ENCODE data around the gene FRMD3.

Gene FRMD3

DNA sequence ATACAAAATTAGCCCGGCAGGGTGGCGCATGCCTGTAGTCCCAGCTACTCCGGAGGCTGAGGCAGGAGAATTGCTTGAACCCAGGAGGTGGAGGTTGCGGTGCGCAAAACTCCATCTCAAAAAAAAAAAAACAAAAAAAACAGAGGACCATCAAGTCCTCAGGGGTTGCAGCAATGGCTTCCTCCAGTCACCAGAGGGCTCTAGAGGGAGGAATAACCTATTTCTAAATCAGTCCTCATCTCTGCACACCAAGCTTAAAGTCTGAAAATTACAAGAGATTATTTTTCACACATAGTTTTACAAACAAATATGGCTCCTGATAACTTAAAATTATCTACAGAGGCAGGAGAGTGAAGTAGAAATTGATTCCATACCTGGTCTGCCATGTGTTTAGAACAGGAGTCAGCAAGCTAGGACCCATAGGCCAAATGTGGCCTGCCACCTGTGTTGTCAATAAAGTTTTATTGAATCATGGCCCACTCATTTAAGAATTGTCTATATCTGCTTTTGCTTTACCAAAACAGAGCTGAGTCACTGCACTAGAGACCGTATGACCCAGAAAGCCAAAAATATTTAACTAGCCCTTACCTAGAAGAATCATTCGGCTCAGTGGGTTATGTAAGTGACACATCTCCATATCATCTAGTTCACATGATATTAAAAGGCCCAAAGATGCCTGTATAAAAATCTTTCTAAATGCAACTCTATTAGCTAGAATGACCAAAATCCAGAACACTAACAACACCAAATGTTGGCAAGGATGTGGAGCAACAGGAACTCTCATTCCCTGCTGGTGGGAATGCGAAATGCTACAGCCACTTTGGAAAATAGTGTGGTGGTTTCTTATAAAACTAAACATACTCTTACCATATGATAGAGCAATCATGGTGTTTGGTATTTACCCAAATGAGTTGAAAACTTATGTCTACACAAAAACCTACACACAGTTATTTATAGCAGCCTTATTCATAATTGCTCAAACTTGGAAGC, 207.7 kb downstream of the FRMD3 start:
- DNase-seq (ENCODE audit: low spot score), result no peak

DNA sequence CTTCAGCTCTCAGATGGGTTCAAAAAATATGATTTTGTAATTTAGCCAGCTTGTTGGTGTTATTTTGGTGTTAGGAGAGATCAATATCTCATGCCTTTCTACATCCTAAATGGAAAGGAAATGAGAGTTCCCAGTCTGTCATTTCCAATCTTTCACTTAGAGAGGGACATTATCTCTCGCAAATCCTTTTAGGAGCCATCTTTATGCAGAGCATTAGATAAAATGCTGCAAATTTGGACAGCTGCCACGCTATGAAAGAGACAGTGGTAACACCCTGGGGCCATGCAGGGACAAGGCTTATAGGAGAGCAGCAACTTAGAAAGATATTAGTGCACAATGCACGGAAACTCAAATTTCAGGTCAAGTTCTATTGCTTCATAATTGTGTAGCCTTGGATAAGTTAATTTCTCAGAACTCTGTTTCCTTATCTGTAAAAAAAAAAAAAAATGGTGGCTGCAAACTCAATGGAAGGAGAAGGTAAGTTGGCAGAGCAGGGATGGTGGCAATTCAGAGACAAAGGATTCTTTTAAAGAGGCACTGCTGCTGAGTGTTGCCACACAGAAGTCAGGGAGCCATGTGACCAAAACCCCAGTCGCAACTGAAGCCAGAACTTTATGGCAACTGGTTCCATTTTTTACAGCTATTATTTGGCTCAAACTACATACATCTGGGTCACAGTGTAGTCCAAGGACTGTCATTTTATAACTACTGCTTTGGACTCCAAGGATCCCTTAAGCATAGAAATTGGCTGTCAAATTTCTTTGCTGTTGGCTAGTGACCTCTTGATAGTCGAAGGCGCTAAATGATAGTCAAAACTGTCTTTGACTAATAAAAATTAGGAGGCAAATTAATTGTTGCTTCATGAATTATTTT, 210.2 kb downstream of the FRMD3 start:
- DNase-seq (ENCODE audit: low spot score), result no peak

DNA sequence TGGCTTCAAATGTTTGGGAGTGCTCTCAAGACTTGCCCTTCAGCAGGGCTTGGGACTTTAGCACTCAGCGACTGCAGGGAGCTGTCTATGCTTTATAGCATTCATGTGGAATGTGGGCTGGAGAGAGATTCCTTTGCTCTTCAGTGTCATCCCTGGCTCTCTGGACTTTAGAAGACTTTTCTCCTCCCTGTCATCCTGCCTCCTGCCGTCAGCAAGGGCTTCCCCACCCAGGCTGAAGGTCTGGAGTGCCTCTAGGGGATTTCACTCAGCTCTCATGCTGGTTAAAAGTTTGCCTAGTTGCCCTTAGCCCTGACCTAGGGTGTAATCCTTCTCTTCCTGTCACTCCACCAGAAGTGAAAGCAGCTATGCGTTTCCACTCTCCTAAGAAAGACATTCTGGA, 210.9 kb downstream of the FRMD3 start:
- DNase-seq (ENCODE audit: low spot score), result no peak

DNA sequence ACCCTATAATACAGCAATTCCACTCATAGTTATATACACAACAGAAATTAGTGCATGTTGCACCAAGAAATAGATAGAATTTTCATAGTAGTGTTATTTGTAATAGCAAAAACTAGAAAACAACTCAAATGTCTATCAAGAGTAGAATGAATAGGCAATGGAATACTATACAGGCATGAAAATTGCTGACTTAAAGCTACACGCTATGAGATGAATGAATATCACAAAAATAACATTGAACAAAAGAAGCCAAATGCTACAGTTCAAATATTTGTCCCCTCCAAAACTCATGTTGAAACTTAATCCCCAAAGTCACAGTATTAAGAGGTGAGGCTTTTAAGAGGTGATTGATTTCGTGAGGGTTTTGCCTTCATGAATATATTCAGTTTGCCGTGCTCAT, 215.1 kb downstream of the FRMD3 start:
- DNase-seq (ENCODE audit: low spot score), result no peak

DNA sequence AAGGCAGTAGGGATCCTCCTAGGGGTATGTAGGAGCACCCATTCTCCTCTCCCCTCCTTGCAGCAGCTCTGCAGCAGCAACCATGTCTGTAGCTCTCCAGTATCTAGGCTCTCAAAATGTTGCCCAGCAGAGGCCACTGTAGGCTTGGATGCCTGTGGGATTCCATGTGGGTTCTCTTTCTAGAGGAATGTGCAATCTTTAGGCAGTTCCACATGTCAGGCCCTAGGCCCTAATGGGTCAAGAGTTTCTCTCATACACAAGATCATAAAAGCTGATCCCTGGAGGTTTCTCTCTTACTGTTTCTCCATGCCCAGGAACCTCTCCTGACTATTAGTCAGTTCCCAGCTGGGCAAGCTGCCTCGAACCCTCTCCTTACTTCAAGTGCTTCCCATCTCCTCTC, 215.8 kb downstream of the FRMD3 start:
- DNase-seq (ENCODE audit: low spot score), result no peak

DNA sequence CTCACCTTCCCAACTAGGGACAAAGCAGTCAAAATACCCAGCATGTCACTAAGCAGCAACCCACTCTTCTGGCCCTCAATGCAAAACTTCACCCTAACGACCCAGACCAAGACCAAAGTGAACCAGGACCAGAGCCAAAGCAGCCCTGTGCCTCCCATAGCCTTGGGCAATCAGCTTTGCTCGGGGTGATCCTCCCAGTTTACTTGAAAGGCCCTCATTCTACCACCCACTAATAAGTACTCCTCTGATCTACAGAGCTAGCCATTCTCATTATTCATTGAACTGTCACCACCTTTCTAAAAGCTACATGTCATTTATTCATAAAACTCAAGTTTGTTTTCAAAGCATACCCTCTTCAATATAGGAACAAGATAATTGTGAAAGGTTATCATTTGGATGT, 221.0 kb downstream of the FRMD3 start:
- DNase-seq (ENCODE audit: low spot score), result no peak

DNA sequence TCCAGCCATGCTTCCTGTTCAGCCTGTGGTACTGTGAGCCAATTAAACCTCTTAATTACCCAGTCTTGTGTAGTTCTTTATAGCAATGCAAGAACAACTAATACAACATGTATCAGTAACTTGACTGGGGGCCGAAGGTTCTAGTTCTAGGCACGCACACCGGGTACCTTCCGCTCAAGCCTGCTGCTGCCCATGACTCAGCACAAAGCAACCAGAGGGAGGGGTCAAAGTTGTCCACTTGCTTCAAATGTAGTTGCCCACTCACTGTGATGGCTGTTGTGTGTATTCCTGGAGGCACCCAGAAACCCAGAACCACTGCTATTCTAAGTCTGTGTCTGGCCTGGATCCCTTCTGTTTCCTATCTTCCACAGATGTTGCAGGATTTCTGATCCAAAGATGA, 222.6 kb downstream of the FRMD3 start:
- DNase-seq (ENCODE audit: low spot score), result no peak

DNA sequence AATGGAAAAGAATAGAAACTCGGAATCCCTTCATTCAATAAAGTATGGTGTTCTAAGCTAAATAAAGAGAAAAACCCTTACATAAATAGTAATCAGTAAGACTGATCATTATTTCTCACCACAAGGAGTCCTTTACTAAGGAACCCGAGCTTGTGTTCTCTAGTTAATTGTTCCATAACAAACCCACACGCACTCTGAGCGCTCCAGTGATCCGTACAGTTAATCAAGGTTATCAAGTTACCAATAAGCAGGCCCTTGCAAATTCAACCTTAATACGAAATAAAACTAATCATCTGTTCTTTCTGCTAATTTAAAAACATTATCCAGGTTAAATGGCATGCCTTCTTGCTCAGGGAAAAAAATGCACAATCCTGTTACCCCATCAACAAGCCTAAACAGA, 224.4 kb downstream of the FRMD3 start:
- no peak for DNase-seq (ENCODE audit: low spot score)

DNA sequence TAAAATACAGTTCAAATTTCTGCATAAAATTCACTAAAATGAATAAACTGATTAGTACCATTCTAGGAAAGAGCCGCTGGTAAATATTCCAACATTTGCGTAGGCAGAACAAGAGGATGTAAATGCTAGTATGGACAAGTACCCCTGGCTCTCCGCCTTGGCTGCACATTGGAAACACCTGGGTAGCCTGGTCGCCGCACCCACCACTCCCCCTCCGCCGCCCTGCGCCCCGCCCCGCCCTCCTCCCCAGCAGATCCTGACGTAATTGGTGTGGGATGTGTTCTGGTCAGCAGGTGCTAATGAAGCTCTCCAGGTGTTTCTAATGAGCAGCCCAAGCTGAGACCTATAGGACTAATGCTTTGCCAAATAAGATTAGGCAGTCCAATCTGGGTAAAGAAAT, 225.7 kb downstream of the FRMD3 start:
- no peak for DNase-seq (ENCODE audit: low spot score)

DNA sequence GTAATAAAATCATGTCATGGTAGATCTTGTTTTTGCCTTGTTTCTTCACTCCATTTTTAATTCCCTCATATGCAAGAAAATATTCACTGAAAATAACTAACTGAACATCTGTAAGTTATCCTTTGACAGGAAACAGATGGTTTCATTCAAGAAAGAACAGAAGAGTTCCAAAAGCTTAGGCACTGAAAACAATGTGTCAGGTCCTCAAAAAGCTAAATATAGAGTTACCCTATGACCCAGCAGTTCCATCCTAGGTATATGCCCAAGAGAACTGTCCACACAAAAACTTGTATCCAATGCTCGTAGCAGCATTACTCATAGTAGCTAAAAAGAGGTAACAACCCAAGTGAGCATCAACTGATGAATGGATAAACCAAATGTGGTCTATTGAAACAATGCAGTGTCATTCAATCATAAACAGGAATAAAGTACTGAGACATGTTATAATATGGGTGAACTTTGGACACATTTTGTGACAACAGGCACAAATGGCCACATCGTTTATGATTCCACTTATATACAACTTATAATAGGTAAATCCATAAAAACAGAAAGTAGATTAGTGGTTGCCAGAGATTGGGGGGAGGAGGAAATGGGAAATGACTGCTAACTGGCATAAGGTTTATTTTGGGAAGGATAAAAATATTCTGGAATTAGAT, 231.0 kb downstream of the FRMD3 start:
- no peak for DNase-seq (ENCODE audit: low spot score)

DNA sequence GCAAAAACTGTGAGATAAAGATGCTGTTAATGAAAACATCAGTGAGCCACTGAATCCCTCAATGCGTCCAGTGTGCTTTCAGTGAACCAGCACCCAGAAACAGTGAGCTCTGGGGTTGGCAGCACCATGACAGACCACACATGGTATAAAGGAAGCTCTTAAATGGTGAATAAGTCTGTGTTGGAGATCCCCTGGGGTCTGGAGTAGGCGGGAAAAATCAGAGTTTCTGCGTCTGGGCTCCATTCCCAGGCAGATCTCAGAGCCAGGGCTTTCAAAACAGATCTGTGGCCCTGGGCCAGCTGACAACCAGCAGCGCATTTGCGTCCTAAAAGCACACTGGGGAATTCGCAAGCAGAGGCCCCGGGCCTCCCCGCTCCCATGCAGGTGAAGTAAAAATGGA, 233.5 kb downstream of the FRMD3 start:
- no peak for DNase-seq (ENCODE audit: low spot score)

DNA sequence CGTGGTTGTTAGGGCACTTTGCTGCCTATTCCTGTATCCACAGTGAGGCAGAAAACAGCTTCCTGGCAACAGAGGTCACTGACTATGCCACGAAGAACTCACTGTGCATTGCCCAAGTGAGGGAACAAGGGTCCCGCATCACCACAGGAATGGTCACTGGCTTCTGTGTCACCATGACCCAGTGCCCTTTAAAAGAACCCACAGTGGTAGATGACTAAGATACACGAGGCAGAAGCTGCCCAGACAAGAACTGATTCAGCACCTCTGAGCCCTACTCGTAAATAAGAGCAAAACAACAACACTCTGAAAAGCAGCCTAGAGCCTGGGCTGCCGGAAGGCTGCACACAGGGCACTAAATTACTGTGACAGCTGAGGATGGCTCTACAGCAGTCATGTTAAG, 238.6 kb downstream of the FRMD3 start:
- no peak for DNase-seq (ENCODE audit: low spot score)

DNA sequence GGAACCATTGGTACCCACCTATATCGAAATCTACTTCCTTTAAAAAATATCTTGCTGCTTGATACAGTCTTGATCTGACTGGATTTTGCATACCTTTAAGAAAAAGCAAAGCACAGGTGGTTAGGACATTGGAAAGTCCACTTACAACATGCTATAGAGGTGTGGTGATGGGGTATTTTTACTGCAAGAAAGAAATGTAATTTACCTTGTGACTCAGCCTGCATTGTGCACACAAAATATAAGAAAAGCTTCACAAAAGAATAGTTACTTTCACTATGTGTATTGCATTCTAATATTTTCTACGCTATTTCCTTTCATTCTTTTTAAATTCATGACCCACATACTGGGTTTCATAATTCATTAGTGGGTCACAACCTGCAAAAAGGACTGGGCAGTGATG, 239.1 kb downstream of the FRMD3 start:
- DNase-seq (ENCODE audit: low spot score), result no peak

DNA sequence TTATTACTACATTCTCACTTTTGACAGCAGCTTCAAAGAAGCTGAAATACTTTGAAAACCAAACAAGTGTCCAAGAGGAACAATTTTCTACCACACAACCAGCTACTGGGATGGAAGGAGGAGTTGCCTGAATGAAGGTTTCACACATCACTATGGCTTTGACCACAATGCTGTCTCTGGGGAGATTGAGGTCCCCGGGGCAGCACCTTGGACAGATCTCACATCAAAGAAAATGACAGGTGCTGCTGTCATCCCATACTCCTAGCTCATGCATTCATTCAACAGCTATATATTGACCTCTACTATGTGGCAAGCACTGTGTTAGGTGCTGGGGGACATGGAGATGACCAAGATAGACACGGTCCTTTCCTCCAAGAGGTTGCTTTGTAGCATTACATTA, 242.1 kb downstream of the FRMD3 start:
- no peak for DNase-seq (ENCODE audit: low spot score)

DNA sequence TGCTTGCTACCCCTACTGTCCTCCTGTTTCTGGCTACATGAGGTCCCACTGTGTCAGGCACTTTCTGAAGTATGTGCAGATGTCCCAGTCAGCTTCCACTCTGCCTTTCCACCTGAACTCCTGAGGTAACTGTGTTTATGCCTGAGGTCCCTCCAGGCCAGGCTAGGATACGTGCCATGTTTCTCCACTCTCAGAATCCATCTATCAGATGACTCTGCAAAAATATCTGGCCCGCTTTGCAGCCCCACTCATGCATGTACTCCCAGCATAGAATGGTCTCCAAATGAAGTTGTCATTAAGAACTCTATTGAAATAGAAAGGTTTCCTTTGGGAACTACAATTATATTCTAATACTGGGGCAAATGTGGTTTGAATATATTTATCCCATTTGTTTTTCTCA, 243.4 kb downstream of the FRMD3 start:
- no peak for DNase-seq (ENCODE audit: low spot score)

DNA sequence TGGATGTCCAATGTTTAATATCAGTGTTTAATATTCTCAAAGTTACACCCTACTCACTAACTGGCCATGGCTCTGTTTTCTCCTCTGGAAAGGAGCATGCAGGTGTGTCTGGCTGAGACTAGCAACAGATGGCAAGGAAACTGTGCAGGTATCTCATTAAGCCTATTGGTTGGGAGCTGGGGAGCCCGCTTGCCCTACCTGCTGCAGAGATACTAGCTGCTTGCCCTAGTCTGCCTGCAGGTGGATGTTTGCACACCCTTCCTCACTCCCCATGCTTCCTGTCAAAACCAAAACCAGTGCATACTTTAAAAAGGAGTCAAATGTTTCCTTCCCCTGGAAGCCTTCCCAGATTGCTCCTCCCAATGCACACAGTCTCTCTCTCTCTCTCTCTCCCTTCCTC, 247.0 kb downstream of the FRMD3 start:
- DNase-seq (ENCODE audit: low spot score), result no peak

DNA sequence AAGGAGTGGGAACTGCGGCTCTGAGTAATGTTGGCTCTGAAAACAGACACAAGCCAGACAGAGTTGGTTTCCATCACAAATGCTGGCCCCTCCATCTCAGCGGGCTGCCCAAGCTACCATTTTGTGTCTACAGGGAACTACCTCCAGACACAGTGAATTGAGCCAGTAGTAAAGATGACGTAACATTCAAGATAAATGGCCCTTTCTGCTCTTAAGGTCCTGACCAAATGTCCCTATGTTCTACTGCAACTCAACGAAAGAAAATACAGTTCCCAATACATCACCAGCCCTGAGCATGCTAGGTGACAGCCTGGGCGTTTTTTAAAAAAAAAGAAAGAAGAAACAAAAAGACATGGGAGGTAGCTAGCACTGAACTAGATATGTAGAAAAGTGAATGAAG, 247.5 kb downstream of the FRMD3 start:
- DNase-seq (ENCODE audit: low spot score), result no peak

DNA sequence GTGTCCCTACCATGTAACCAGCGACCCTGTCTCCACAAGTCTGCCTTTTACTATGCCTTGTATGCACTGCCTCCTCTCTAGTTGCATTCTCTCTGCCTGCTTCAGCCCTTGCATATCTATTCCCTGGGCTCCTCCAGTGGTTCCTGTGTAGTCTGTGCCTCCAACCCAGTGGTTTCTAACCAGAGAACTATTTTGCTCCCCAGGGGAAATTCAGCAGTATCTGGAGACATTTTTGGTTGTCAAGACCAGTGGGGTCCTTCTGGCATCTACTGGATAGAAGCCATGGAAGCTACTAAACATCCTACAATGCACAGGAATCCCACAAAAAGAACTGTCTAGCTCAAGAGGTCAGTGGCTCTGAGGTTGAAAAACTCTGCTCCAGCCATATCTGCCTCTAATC, 251.2 kb downstream of the FRMD3 start:
- DNase-seq (ENCODE audit: low spot score), result no peak

DNA sequence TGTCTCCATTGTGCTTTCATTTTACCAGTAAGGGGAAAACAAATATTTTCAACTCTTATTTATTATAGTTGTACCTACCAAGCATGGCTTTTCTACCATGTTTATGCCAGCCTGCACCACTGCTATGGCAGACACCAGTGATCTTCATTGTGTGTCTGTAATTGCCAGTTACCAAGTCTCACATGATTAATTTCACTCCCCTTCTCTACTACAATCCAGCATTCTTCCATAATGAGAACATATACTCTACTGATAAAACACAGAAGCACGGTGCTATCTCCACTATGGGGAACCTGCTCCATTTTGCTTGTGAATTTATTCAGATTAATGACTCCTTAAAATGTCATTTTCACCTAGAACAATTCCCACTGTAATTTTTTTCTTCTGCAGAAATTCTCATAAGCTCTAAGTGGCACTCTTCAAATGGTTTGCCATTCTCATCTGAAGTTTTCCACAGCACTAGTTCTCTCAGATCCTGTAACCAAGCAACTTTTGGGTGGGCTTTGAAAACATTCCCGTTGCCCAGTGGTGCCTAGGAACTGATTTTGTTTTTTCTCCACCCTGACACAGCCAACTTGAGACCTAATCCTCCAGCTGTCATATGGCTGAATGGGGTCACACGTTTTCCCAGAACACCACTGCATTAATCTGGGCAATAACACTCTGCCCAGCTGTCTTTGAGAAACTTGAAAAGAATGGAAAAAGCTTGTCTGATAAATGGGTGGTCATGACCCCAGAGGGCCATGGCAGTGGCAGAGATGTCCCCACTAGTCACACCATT, 252.6 kb downstream of the FRMD3 start:
- DNase-seq (ENCODE audit: low spot score), result no peak

DNA sequence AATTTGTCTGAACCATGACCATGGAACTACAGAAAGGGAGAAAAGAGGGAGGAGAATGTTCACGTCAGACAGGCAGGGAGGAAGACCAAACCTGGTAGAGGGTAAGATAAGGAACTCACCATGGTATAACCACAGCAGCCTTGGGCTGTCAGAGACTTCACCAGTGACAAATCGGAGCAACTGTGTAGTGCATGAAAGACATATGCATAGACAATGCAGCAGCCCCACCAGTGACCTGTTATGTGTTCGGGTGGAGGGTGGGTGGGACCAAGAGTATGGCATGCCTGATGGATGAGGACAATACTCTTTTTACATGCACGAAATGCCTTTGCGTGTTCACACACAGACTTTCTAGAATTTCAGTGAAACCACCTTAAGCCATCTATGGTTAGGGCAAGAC, 253.5 kb downstream of the FRMD3 start:
- DNase-seq (ENCODE audit: low spot score), result no peak

DNA sequence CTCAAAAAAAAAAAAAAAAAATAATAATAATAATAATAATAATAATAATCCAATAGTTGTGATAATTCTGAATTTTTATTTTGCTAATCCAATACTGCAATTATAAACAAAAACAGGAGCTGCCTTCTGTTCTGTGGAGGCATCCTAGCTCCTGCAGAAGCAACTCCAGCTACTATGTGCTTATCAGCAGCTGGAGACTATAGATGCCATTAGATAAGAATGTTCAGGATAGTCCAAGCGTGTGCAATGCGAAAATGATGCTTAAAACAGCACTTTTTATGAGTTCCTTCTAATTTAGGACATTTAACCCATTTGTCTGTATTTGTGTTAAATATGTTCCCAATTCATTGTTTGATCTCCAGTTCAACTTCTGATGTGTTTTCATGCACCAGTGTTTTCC, 254.7 kb downstream of the FRMD3 start:
- no peak for DNase-seq (ENCODE audit: low spot score)

Measured in CD4-positive, alpha-beta T cell treated with Interleukin-2 at 100 ng/mL for 4 hours (primary cell).